Body of pancreas (tissue), 4 donors: Measurements from ENCODE around the gene MYDGF. TPM values are rescaled to one million over a fixed set of nuclear protein-coding genes. Genes with fewer than 3 reads are reported as not detected.

ENCODE experiments used
- ATAC-seq: fragments of 150-250 bp; one replicate; pipeline ENCODE4 v1.9.1; 2016
- DNase-seq, 4 donors: peaks; one replicate each; pipeline ENCODE4 v3.0.0-alpha.2; 2019
- H3K27ac ChIP-seq, 4 donors: fragments of 200-600 bp; sonication (generic); 1 replicate in 3 of 4; 2 replicates in 1 of 4; pipeline versions ENCODE4 v1.5.1 to v1.6.1; 2016 to 2019; ENCODE audit warnings: mild to moderate bottlenecking in 1 of 4, mixed read lengths in 1 of 4, moderate library complexity in 1 of 4
- H3K27me3 ChIP-seq, 2 donors: fragments of 200-600 bp; sonication (generic); one replicate each; pipeline ENCODE4 v1.6.0; 2016; ENCODE audit warnings: mild to moderate bottlenecking in 1 of 2
- H3K36me3 ChIP-seq, 2 donors: fragments of 200-600 bp; sonication (generic); replicated peaks in 1 of 2; 2 replicates each; pipeline ENCODE4 v1.5.1; 2016; ENCODE audit warnings: low read depth in 2 of 2; ENCODE audit not compliant: insufficient read depth in 1 of 2
- H3K4me1 ChIP-seq: fragments of 200-600 bp; sonication (generic); one replicate; pipeline ENCODE4 v1.6.0; 2016
- H3K4me3 ChIP-seq, 2 donors: fragments of 200-600 bp; sonication (generic); 1 replicate in 1 of 2; 2 replicates in 1 of 2; pipeline ENCODE4 v1.5.1; 2016 to 2019
- H3K9me3 ChIP-seq, 3 donors: fragments of 200-600 bp; sonication (generic); 1 replicate in 2 of 3; 2 replicates in 1 of 3; pipeline ENCODE4 v1.5.1; 2016
- CTCF ChIP-seq, 7 experiments: fragments of 450-650 bp in 4 of 7; fragments of 200-600 bp in 3 of 7; sonication (generic) in 3 of 7; IDR thresholded peaks; one replicate each; pipeline ENCODE4 v1.5.1; 2016 to 2019; ENCODE audit warnings: antibody characterized with exemption in 7 of 7
- POLR2A ChIP-seq, 3 donors: fragments of 450-650 bp; IDR thresholded peaks; one replicate each; pipeline ENCODE4 v1.6.1; 2016; ENCODE audit warnings: antibody characterized with exemption in 3 of 3, mild to moderate bottlenecking in 2 of 3
- WGBS, 2 donors: methylation state at CpG; one replicate each; pipeline ENCODE4 v1.1.5; 2017; 5-methylcytosine and 5-hydroxymethylcytosine counted together
- intact Hi-C: fragments of 100-400 bp; cut with DNase I; formaldehyde crosslinking; loops from one replicate; pipeline ENCODE4 v1.15.1; 2023
- total RNA-seq, 2 donors: library from RNA; depleted of rRNA; stranded (reverse); fragments of >200 nt; gene quantifications; one replicate each; pipeline ENCODE4 v1.1.0, GENCODE V29; 2016

The MYDGF gene
- total RNA-seq, 2 donors from 2014 or later, result 42.5 to 50.1 TPM

- 92 to 94% methylated on average over 8 of the region's 8 CpGs for WGBS, 2 donors
- Histone ChIP-seq H3K27ac (no peak overlapping the region), H3K4me3 (no peak overlapping the region), H3K36me3 (no peaks in the 10 kb centered on the region), H3K9me3 (no peaks in the 10 kb centered on the region), H3K4me1 (peaks cover 9% of the 10 kb centered on the region), H3K27me3 (no peaks in the 10 kb centered on the region)
- DNase-seq, result no peak
- intact Hi-C loops, result no loop called here
- no peak for ATAC-seq
- no peak for TF ChIP-seq CTCF (IDR thresholded peaks at IDR 0.05)
- no peak for TF ChIP-seq POLR2A (IDR thresholded peaks at IDR 0.05)
Measured at GRCh38 chr19:4613254-4613751, 56.8 kb downstream of the MYDGF start.

GRCh38 chr19:4609878-4610511 is 60.1 kb downstream of the MYDGF start:
- DNase-seq (peak in 3 of 4 donors; percentile 33 to 59 (median 51)), ATAC-seq (peak; percentile 28)
- no peak overlapping the region for H3K4me3 ChIP-seq
- no peaks in the 10 kb centered on the region for H3K36me3 ChIP-seq
- TF ChIP-seq CTCF (IDR thresholded peaks at IDR 0.05) (peak in 1 of 7 experiments; percentile 4), POLR2A (IDR thresholded peaks at IDR 0.05) (no peak)
- peaks cover 14% of the 10 kb centered on the region for H3K4me1 ChIP-seq
- intact Hi-C loops, result no loop called here
- H3K27me3 ChIP-seq, result no peaks in the 10 kb centered on the region
- 15 to 22% methylated on average over 12 to 15 of the region's 15 CpGs for WGBS, 2 donors
- no peaks in the 10 kb centered on the region for H3K9me3 ChIP-seq
- peak overlapping the region in 2 of 4 donors; percentile 6 to 37 for H3K27ac ChIP-seq

Other genes starting within 250 kb of the MYDGF start
- 100 to 1,000 TPM in 1 of 2 donors, 10 to 100 TPM in 1; 64.6 to 107 TPM for gene UBXN6, start 212.5 kb downstream of the MYDGF start, total RNA-seq
- gene HDGFL2, start 198.0 kb downstream of the MYDGF start, total RNA-seq, result 10 to 100 TPM; 24.9 to 33.6 TPM
- gene PLIN4, start 151.9 kb downstream of the MYDGF start, total RNA-seq, result 100 to 1,000 TPM in 1 of 2 donors, 10 to 100 TPM in 1; 18.9 to 125 TPM
- gene PLIN5, start 135.1 kb downstream of the MYDGF start, total RNA-seq, result 100 to 1,000 TPM in 1 of 2 donors, 10 to 100 TPM in 1; 72.9 to 132 TPM
- 10 to 100 TPM in 1 of 2 donors, 1 to 10 TPM in 1; 8.8 to 21.1 TPM for gene LRG1, start 130.3 kb downstream of the MYDGF start, total RNA-seq
- gene SEMA6B, start 110.7 kb downstream of the MYDGF start, total RNA-seq, result 10 to 100 TPM in 1 of 2 donors, 1 to 10 TPM in 1; 6.0 to 11.5 TPM
- gene TNFAIP8L1, start 30.8 kb downstream of the MYDGF start, total RNA-seq, result 1 to 10 TPM; 3.4 to 5.3 TPM
- gene DPP9, start 53.5 kb upstream of the MYDGF start, total RNA-seq, result 100 to 1,000 TPM in 1 of 2 donors, 10 to 100 TPM in 1; 44.6 to 130 TPM
- gene FEM1A, start 121.4 kb upstream of the MYDGF start, total RNA-seq, result 10 to 100 TPM in 1 of 2 donors, 1 to 10 TPM in 1; 8.0 to 20.4 TPM
- 10 to 100 TPM in 1 of 2 donors, 1 to 10 TPM in 1; 5.4 to 12.9 TPM for gene TICAM1, start 161.4 kb upstream of the MYDGF start, total RNA-seq
- 10 to 100 TPM; 18.4 to 28.0 TPM for gene PLIN3, start 197.3 kb upstream of the MYDGF start, total RNA-seq
- gene ARRDC5, start 232.6 kb upstream of the MYDGF start, total RNA-seq, result not detected
- 1 to 10 TPM; 2.1 to 3.3 TPM for gene UHRF1, start 239.2 kb upstream of the MYDGF start, total RNA-seq